SK-N-SH treated with all-trans-retinoic acid at 6 μM for 48 hours (cell line): Measurements from ENCODE around the gene P2RX3.

Experiments used
- CSDC2 ChIP-seq: fragments of 250-450 bp; sonication (Bioruptor Pico); IDR thresholded peaks from 2 replicates; pipeline ENCODE4 v1.5.0; 2020; ENCODE audit warnings: mild to moderate bottlenecking, moderate library complexity
- ESRRG ChIP-seq: fragments of 250-450 bp; sonication (Bioruptor Pico); IDR thresholded peaks from 2 replicates; pipeline ENCODE4 v1.6.1; 2021; ENCODE audit warnings: mild to moderate bottlenecking
- GLIS3 ChIP-seq: fragments of 250-450 bp; sonication (Bioruptor Pico); IDR thresholded peaks from 2 replicates; pipeline ENCODE4 v1.5.0; 2020; ENCODE audit warnings: mild to moderate bottlenecking, moderate library complexity
- ISL1 ChIP-seq: fragments of 250-450 bp; sonication (Bioruptor Pico); IDR thresholded peaks from 2 replicates; pipeline ENCODE4 v2.1.2; 2022; ENCODE audit warnings: mild to moderate bottlenecking, moderate library complexity
- OSR1 ChIP-seq: fragments of 250-450 bp; sonication (Bioruptor Pico); IDR thresholded peaks from 2 replicates; pipeline ENCODE4 v1.8.0; 2022; ENCODE audit warnings: moderate library complexity, mild to moderate bottlenecking, inconsistent platforms
- PPARA ChIP-seq: fragments of 250-450 bp; sonication (Bioruptor Pico); IDR thresholded peaks from 2 replicates; pipeline ENCODE4 v1.5.0; 2020; ENCODE audit warnings: mild to moderate bottlenecking, borderline replicate concordance
- RARB ChIP-seq: fragments of 250-450 bp; sonication (Bioruptor Pico); IDR thresholded peaks from 2 replicates; pipeline ENCODE4 v1.8.0; 2021; ENCODE audit warnings: mild to moderate bottlenecking, moderate library complexity
- SNAI2 ChIP-seq: fragments of 250-450 bp; sonication (Bioruptor Pico); IDR thresholded peaks from 2 replicates; pipeline ENCODE4 v1.5.0; 2020; ENCODE audit warnings: mild to moderate bottlenecking, moderate library complexity
- ZFP3 ChIP-seq: fragments of 250-450 bp; sonication (Bioruptor Pico); IDR thresholded peaks from 2 replicates; pipeline ENCODE4 v1.5.0; 2020; ENCODE audit warnings: mild to moderate bottlenecking, moderate library complexity
- ZFP30 ChIP-seq: fragments of 450-650 bp; formaldehyde crosslinking; IDR thresholded peaks from 2 replicates; pipeline ENCODE4 v1.5.0; 2022; ENCODE audit warnings: mild to moderate bottlenecking, moderate library complexity
- ZNF70 ChIP-seq: fragments of 450-650 bp; formaldehyde crosslinking; IDR thresholded peaks from 2 replicates; pipeline ENCODE4 v1.5.0; 2020; ENCODE audit warnings: mild to moderate bottlenecking, moderate library complexity
- TF ChIP-seq, protein P1 (sequence below): fragments of 250-450 bp; sonication (Bioruptor Pico); IDR thresholded peaks from 2 replicates; pipeline ENCODE4 v1.8.0; 2020; ENCODE audit warnings: mild to moderate bottlenecking, moderate library complexity, borderline replicate concordance
- TF ChIP-seq, protein P2 (sequence below): fragments of 250-450 bp; sonication (Bioruptor Pico); IDR thresholded peaks from 2 replicates; pipeline ENCODE4 v1.5.0; 2020; ENCODE audit warnings: mild to moderate bottlenecking, moderate library complexity
- TF ChIP-seq, protein P3 (sequence below): fragments of 250-450 bp; sonication (Bioruptor Pico); IDR thresholded peaks from 2 replicates; pipeline ENCODE4 v1.5.1; 2020; ENCODE audit warnings: low read depth, mild to moderate bottlenecking, moderate library complexity

DNA sequence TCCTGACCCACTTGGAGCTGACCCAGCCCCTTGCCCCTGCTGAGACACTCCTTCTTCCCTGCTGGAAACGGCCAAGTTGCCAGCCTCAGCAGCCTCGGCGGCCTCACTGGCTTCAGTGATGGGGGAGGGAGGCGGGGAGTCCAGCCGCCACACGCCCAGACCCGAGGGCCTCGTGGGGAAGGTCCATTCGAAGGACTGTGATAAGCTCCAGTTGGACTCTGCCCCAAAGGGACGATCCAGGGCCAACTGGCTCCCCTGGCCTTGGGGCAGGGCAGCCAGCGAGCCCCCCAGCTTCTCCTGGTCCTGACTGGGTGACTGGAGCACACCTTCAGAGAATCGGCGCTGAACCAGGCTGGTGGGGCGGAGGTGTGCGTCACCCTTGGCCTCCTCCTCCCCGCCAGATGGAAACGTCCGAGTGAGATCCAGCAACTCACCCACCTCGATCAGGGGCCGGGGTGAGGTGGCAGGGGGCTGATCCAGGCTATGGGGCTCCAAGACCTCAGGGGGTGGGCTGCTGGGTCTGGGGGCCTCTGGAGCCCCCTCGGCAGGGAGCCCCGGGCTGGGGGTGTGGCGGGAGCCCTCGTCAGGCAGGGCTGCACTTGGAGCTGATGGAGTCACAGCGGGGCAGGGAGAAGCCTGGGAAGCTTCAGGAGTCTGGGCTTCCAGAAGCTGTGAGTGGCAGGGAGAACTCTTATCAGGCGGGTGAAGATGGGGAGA lies 24.9 kb upstream of the P2RX3 start:
- TF ChIP-seq GLIS3 (CRISPR knock-in tag), result no peak
- TF ChIP-seq, protein P1, sequence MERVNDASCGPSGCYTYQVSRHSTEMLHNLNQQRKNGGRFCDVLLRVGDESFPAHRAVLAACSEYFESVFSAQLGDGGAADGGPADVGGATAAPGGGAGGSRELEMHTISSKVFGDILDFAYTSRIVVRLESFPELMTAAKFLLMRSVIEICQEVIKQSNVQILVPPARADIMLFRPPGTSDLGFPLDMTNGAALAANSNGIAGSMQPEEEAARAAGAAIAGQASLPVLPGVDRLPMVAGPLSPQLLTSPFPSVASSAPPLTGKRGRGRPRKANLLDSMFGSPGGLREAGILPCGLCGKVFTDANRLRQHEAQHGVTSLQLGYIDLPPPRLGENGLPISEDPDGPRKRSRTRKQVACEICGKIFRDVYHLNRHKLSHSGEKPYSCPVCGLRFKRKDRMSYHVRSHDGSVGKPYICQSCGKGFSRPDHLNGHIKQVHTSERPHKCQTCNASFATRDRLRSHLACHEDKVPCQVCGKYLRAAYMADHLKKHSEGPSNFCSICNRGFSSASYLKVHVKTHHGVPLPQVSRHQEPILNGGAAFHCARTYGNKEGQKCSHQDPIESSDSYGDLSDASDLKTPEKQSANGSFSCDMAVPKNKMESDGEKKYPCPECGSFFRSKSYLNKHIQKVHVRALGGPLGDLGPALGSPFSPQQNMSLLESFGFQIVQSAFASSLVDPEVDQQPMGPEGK (CRISPR knock-in tag), result no peak
- no peak for TF ChIP-seq ISL1 (CRISPR knock-in tag)
- TF ChIP-seq, protein P2, sequence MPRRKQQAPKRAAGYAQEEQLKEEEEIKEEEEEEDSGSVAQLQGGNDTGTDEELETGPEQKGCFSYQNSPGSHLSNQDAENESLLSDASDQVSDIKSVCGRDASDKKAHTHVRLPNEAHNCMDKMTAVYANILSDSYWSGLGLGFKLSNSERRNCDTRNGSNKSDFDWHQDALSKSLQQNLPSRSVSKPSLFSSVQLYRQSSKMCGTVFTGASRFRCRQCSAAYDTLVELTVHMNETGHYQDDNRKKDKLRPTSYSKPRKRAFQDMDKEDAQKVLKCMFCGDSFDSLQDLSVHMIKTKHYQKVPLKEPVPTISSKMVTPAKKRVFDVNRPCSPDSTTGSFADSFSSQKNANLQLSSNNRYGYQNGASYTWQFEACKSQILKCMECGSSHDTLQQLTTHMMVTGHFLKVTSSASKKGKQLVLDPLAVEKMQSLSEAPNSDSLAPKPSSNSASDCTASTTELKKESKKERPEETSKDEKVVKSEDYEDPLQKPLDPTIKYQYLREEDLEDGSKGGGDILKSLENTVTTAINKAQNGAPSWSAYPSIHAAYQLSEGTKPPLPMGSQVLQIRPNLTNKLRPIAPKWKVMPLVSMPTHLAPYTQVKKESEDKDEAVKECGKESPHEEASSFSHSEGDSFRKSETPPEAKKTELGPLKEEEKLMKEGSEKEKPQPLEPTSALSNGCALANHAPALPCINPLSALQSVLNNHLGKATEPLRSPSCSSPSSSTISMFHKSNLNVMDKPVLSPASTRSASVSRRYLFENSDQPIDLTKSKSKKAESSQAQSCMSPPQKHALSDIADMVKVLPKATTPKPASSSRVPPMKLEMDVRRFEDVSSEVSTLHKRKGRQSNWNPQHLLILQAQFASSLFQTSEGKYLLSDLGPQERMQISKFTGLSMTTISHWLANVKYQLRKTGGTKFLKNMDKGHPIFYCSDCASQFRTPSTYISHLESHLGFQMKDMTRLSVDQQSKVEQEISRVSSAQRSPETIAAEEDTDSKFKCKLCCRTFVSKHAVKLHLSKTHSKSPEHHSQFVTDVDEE (CRISPR knock-in tag), result no peak
- TF ChIP-seq ZFP3 (CRISPR knock-in tag), result no peak
- TF ChIP-seq, protein P3, sequence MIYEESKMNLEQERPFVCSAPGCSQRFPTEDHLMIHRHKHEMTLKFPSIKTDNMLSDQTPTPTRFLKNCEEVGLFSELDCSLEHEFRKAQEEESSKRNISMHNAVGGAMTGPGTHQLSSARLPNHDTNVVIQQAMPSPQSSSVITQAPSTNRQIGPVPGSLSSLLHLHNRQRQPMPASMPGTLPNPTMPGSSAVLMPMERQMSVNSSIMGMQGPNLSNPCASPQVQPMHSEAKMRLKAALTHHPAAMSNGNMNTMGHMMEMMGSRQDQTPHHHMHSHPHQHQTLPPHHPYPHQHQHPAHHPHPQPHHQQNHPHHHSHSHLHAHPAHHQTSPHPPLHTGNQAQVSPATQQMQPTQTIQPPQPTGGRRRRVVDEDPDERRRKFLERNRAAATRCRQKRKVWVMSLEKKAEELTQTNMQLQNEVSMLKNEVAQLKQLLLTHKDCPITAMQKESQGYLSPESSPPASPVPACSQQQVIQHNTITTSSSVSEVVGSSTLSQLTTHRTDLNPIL (CRISPR knock-in tag), result no peak
- TF ChIP-seq SNAI2 (CRISPR knock-in tag), result no peak
- TF ChIP-seq PPARA, result no peak
- TF ChIP-seq ZFP30, result no peak
- TF ChIP-seq CSDC2 (CRISPR knock-in tag), result no peak
- no peak for TF ChIP-seq OSR1 (CRISPR knock-in tag)
- no peak for TF ChIP-seq RARB (CRISPR knock-in tag)
- TF ChIP-seq ZNF70 (CRISPR knock-in tag), result no peak
- no peak for TF ChIP-seq ESRRG (CRISPR knock-in tag)
